Transverse colon (tissue), 4 donors: ENCODE results near the gene RGS16. TPM values are rescaled to one million over a fixed set of nuclear protein-coding genes. Genes with fewer than 3 reads are reported as not detected.

Source experiments
- DNase-seq: peaks from one replicate; pipeline ENCODE4 v3.0.0-alpha.2; 2019
- H3K27ac ChIP-seq, 4 donors: fragments of 200-600 bp; sonication (generic); 2 replicates each; pipeline ENCODE4 v1.5.1; 2016 to 2018; ENCODE audit warnings: inconsistent platforms in 4 of 4
- H3K27me3 ChIP-seq: fragments of 200-600 bp; sonication (generic); 2 replicates; pipeline ENCODE4 v1.5.1; 2017; ENCODE audit warnings: inconsistent platforms
- H3K36me3 ChIP-seq, 4 donors: fragments of 200-600 bp; sonication (generic); 2 replicates each; pipeline ENCODE4 v1.5.1; 2017 to 2019; ENCODE audit warnings: inconsistent platforms in 4 of 4
- H3K4me1 ChIP-seq, 4 donors: fragments of 200-600 bp; sonication (generic); 2 replicates each; pipeline ENCODE4 v1.5.1; 2017 to 2020; ENCODE audit warnings: inconsistent platforms in 4 of 4
- H3K4me3 ChIP-seq, 4 donors: fragments of 200-600 bp; sonication (generic); 1 replicate in 1 of 4; 2 replicates in 3 of 4; pipeline versions ENCODE4 v1.5.1 to v1.6.1; 2017 to 2019; ENCODE audit warnings: inconsistent platforms in 4 of 4
- H3K9me3 ChIP-seq, 2 donors: fragments of 200-600 bp; sonication (generic); 2 replicates each; pipeline ENCODE4 v1.5.1; 2017 to 2019; ENCODE audit warnings: inconsistent platforms in 2 of 2
- CTCF ChIP-seq, 5 experiments: fragments of 200-600 bp in 3 of 5; fragments of 450-650 bp in 2 of 5; sonication (generic) in 3 of 5; IDR thresholded peaks; 1 replicate in 2 of 5; 2 replicates in 3 of 5; pipeline ENCODE4 v1.5.1; 2016 to 2017; ENCODE audit warnings: antibody characterized with exemption in 5 of 5, inconsistent platforms in 3 of 5, mild to moderate bottlenecking in 2 of 5, moderate library complexity in 1 of 5
- EP300 ChIP-seq: sonication (generic); formaldehyde crosslinking; IDR thresholded peaks from one replicate; pipeline ENCODE4 v1.6.1; 2017; ENCODE audit warnings: antibody characterized with exemption, low read depth
- POLR2A ChIP-seq: fragments of 450-650 bp; IDR thresholded peaks from one replicate; pipeline ENCODE4 v1.6.1; 2016; ENCODE audit warnings: antibody characterized with exemption, mild to moderate bottlenecking, moderate library complexity
- POLR2AphosphoS5 ChIP-seq, 3 donors: sonication (generic); formaldehyde crosslinking; IDR thresholded peaks; one replicate each; pipeline ENCODE4 v1.6.1; 2016; ENCODE audit warnings: antibody characterized with exemption in 3 of 3
- WGBS, 2 donors: methylation state at CpG; one replicate each; pipeline ENCODE4 v1.1.5; 2018; ENCODE audit warnings: low coverage in 1 of 2; 5-methylcytosine and 5-hydroxymethylcytosine counted together
- in situ Hi-C, 4 donors: fragments of 200-750 bp; cut with MboI; loops; one replicate each; pipeline versions ENCODE4 v1.15.0 to v1.15.1; 2017; ENCODE audit warnings: low sequenced_read_pairs in 3 of 4, low pct_ligation_motif_present in 1 of 4, low pct_unique_long_range_greater_than_20kb in 1 of 4
- intact Hi-C: fragments of 100-400 bp; cut with DNase I; formaldehyde crosslinking; loops from one replicate; pipeline ENCODE4 v1.15.1; 2023; ENCODE audit warnings: low total_unique reads
- total RNA-seq, 4 donors: library from RNA; depleted of rRNA; stranded (reverse); fragments of >200 nt; gene quantifications; one replicate each; pipeline ENCODE4 v1.1.0, GENCODE V29; 2016

The RGS16 gene
- total RNA-seq, 4 donors from 2014 or later, result 0.82 to 3.0 (median 1.7) TPM; not detected in 1

GRCh38 chr1:182586380-182586779 is 17.8 kb downstream of the RGS16 start:
- H3K27me3 ChIP-seq, result no peaks in the 10 kb centered on the region
- H3K4me3 ChIP-seq, result no peak overlapping the region
- 96 to 97% methylated on average over 3 to 11 of the region's 11 CpGs for WGBS, 2 donors
- H3K36me3 ChIP-seq, result peaks cover 0 to 15% (median 3%) of the 10 kb centered on the region in 4 donors
- no peak for TF ChIP-seq EP300
- no peak for TF ChIP-seq CTCF (IDR thresholded peaks at IDR 0.05)
- no peak for TF ChIP-seq POLR2AphosphoS5 (IDR thresholded peaks at IDR 0.05)
- no peak for TF ChIP-seq POLR2A
- DNase-seq, result no peak
- peaks cover 9 to 38% (median 19%) of the 10 kb centered on the region in 4 donors for H3K4me1 ChIP-seq
- intact Hi-C loops, result no loop called here
- H3K9me3 ChIP-seq, result no peaks in the 10 kb centered on the region
- in situ Hi-C loops, result loop anchor here (10.0 to 25.0 kb wide), 2 partner anchors 492 to 499 kb away; no protein-coding TSS in a partner anchor
- no peak overlapping the region for H3K27ac ChIP-seq

GRCh38 chr1:182584746-182585145 is 19.4 kb downstream of the RGS16 start:
- Histone ChIP-seq H3K27me3 (no peaks in the 10 kb centered on the region), H3K36me3 (peaks cover 0 to 29% (median 9%) of the 10 kb centered on the region in 4 donors), H3K27ac (no peak overlapping the region), H3K4me1 (peaks cover 9 to 38% (median 19%) of the 10 kb centered on the region in 4 donors), H3K4me3 (no peak overlapping the region), H3K9me3 (no peaks in the 10 kb centered on the region)
- 94 to 96% methylated on average over 4 of the region's 4 CpGs for WGBS, 2 donors
- DNase-seq, result no peak
- intact Hi-C loops (no loop called here), in situ Hi-C loops (loop anchor here (10.0 to 25.0 kb wide), 2 partner anchors 490 to 497 kb away; no protein-coding TSS in a partner anchor)
- TF ChIP-seq POLR2A (no peak), EP300 (no peak), POLR2AphosphoS5 (IDR thresholded peaks at IDR 0.05) (no peak)

DNA sequence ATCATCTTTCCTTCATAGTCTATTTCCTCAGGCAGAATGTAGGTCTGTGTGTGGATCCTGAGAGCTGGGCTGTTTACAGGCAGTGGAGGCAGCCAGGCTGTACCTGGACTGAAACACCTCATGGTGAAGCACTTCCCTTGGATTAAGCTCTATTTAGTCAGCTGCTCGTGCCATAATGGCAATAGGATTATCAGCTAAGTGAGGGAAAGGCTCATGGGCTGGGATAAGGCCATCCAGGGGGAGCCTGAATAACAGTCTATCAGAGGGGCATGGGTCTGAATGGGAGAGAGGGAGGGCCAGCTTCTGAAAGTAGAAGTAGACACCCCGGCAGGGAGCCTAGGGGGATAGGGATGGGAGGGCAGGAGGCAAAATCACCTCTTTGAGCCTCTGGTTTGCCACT is 23.5 kb downstream of the RGS16 start:
- intact Hi-C loops, result no loop called here
- TF ChIP-seq EP300 (no peak), POLR2AphosphoS5 (IDR thresholded peaks at IDR 0.05) (no peak), POLR2A (no peak), CTCF (IDR thresholded peaks at IDR 0.05) (no peak)
- no peak overlapping the region for H3K27ac ChIP-seq
- no peaks in the 10 kb centered on the region for H3K27me3 ChIP-seq
- peaks cover 0 to 44% (median 13%) of the 10 kb centered on the region in 4 donors for H3K36me3 ChIP-seq
- 92 to 100% methylated on average over 2 of the region's 2 CpGs for WGBS, 2 donors
- in situ Hi-C loops, result loop anchor here (10.0 to 25.0 kb wide), 2 partner anchors 486 to 493 kb away; no protein-coding TSS in a partner anchor
- DNase-seq, result no peak
- H3K9me3 ChIP-seq, result no peaks in the 10 kb centered on the region
- peaks cover 4 to 23% (median 7%) of the 10 kb centered on the region in 4 donors for H3K4me1 ChIP-seq
- no peak overlapping the region for H3K4me3 ChIP-seq

GRCh38 chr1:182575540-182576149 is 28.5 kb downstream of the RGS16 start:
- Histone ChIP-seq H3K27ac (no peak overlapping the region), H3K36me3 (peaks cover 0 to 43% (median 13%) of the 10 kb centered on the region in 4 donors), H3K27me3 (no peaks in the 10 kb centered on the region), H3K4me1 (peaks cover 0 to 4% (median 0%) of the 10 kb centered on the region in 4 donors), H3K9me3 (no peaks in the 10 kb centered on the region), H3K4me3 (no peak overlapping the region)
- in situ Hi-C loops, result loop anchor here in 3 of 4 donors (25.0 kb wide), 1 partner anchor 488 kb away; no protein-coding TSS in a partner anchor
- no peak for TF ChIP-seq POLR2AphosphoS5 (IDR thresholded peaks at IDR 0.05)
- TF ChIP-seq EP300, result no peak
- TF ChIP-seq POLR2A, result no peak
- no peak for TF ChIP-seq CTCF (IDR thresholded peaks at IDR 0.05)
- no peak for DNase-seq
- intact Hi-C loops, result no loop called here
- 70 to 80% methylated on average over 3 of the region's 3 CpGs for WGBS, 2 donors
